ENCODE data around the gene ACCS. TPM values are rescaled to one million over a fixed set of nuclear protein-coding genes. Genes with fewer than 3 reads are reported as not detected.

Gene ACCS
- total RNA-seq (ENCODE audit: low replicate concordance): 4.6 and 9.6 TPM in 2 replicates

GRCh38 chr11:44065841-44066731, at the start of gene ACCS:
TSS of gene ACCS (plus strand) at chr11:44066270. CDS start at chr11:44067628, 1,358 bp downstream.

GRCh38 chr11:44047931-44048431, 18.1 kb upstream of the ACCS start, which contains the start of gene ACCSL:
TSS of gene ACCSL (plus strand) at chr11:44047981. CDS start at chr11:44048037, 56 bp downstream.

GRCh38 chr11:44095506-44096359, 29.7 kb downstream of the ACCS start, which contains the start of gene EXT2:
TSS of gene EXT2 (plus strand) at chr11:44095678. CDS start at chr11:44107713, 12,035 bp downstream.

Other genes starting within 250 kb of the ACCS start
- gene ALKBH3, start 185.4 kb upstream of the ACCS start, total RNA-seq (ENCODE audit: low replicate concordance): 16.3 and 29.9 TPM in 2 replicates
- gene C11orf96, start 123.6 kb upstream of the ACCS start, total RNA-seq (ENCODE audit: low replicate concordance): 1.9 and 2.1 TPM in 2 replicates
- not detected in 2 replicates for gene ACCSL, start 18.3 kb upstream of the ACCS start, total RNA-seq (ENCODE audit: low replicate concordance)
- 143 TPM in 2 replicates for gene EXT2, start 29.4 kb downstream of the ACCS start, total RNA-seq (ENCODE audit: low replicate concordance)
- under 0.01 TPM in 1 of 2 replicates, not detected in the other for gene ALX4, start 243.9 kb downstream of the ACCS start, total RNA-seq (ENCODE audit: low replicate concordance)

All from smooth muscle cell of the coronary artery (primary cell).